ENCODE results near the gene TAF6L.
"Not testable (repeated sequence)": the region's sequence is repeated elsewhere in the genome, so short reads cannot be mapped to it uniquely, and the experiment has no call there.

TAF6L gene

GRCh38 chr11:62805961-62806441 lies 34.8 kb downstream of the TAF6L start:
- DNase-seq, result peak; percentile 65

- DNase-seq, result no peak
Measured at GRCh38 chr11:62806611-62807121, 35.5 kb downstream of the TAF6L start.

- no peak for DNase-seq
Measured at GRCh38 chr11:62810748-62811147, 39.6 kb downstream of the TAF6L start.

GRCh38 chr11:62811659-62812058 lies 40.5 kb downstream of the TAF6L start:
- DNase-seq, result no peak

GRCh38 chr11:62816557-62816956 lies 45.4 kb downstream of the TAF6L start:
- DNase-seq, result no peak

- DNase-seq, result no peak
Measured at GRCh38 chr11:62817129-62817528, 45.9 kb downstream of the TAF6L start.

- DNase-seq, result no peak
Measured at GRCh38 chr11:62823677-62824076, 52.5 kb downstream of the TAF6L start.

- not testable (repeated sequence) for DNase-seq
Measured at GRCh38 chr11:62828130-62828529, 56.9 kb downstream of the TAF6L start.

GRCh38 chr11:62830904-62831519 lies 59.8 kb downstream of the TAF6L start:
- no peak for DNase-seq

GRCh38 chr11:62831520-62832335 lies 60.5 kb downstream of the TAF6L start, which contains the start of gene STX5:
Gene STX5 (minus strand): TSS chr11:62832051. CDS start chr11:62831243, 808 bp downstream.
- DNase-seq, result peak; percentile 96

- no peak for DNase-seq
Measured at GRCh38 chr11:62832336-62833234, 61.4 kb downstream of the TAF6L start, which contains the start of gene TEX54. Gene TEX54 (minus strand): TSS chr11:62832841.

GRCh38 chr11:62835336-62835735 lies 64.1 kb downstream of the TAF6L start:
- DNase-seq, result no peak

Data from NCI-H2171 treated with DMSO at 0.1 percent for 48 hours (cell line).